HG03354 (cell line): Measurements from ENCODE around the gene KRT13.

Experiments used
- ATAC-seq: cut with Tn5 transposase; IDR thresholded peaks from one replicate; pipeline ENCODE4 v1.9.1; 2021; ENCODE audit warnings: mild to moderate bottlenecking; ENCODE audit not compliant: unreplicated experiment, poor library complexity, severe bottlenecking

Gene KRT13

GRCh38 chr17:41538565-41538991, 33.2 kb upstream of the KRT13 start:
- no peak for ATAC-seq

DNA sequence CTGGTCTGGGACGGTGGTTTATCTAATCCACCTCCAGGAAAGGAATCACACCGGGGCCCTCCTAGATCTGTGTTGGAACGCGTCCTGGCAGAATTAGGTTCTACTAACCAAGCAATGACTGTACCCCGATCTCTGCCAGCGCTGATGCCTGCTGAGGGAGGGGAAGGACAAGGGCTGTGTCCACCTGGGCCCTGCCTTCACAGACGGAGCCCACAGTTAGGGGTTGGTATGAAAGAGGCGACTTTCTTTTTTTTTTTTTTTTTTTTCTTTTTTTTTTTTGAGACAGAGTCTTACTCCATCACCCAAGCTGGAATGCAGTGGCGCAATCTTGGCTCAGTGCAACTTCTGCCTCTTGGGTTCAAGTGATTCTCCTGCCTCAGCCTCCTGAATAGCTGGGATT, 32.6 kb upstream of the KRT13 start:
- ATAC-seq: no peak

- no peak for ATAC-seq
Observed at GRCh38 chr17:41537614-41537954, 32.2 kb upstream of the KRT13 start.

GRCh38 chr17:41536741-41537613, 31.6 kb upstream of the KRT13 start:
- ATAC-seq: no peak

GRCh38 chr17:41535764-41536481, 30.5 kb upstream of the KRT13 start:
- ATAC-seq: no peak

- no peak for ATAC-seq
Observed at GRCh38 chr17:41534899-41535546, 29.6 kb upstream of the KRT13 start.

GRCh38 chr17:41533613-41534012, 28.2 kb upstream of the KRT13 start:
- ATAC-seq: no peak

DNA sequence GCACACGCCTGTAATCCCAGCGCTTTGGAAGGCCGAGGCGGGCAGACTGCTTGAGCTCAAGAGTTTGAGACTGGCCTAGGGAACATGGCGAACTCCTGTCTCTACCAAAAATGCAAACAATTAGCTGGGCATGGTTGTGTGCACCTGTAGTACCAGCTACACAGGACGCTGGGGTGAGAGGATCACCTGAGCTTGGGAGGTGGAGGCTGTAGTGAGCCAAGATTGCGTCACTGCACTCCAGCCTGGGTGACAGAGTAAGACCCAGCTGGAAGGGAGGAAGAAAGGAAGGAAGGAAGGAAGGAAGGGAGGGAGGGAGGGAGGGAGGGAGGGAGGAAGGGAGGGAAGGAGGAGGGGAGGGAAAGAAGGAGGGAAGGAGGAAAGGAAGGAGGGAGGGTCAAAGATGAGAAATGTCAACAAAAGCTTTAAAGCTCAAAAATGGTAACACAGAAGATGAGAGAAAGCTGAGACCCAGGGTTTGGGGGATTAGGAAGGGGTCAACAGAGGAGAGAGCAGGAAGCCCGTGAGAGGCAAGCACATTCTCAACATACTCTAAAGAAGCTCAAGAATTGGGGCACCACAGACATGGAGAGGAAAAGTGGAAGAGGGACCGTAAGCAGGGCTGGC, 27.6 kb upstream of the KRT13 start:
- ATAC-seq: no peak

GRCh38 chr17:41531993-41532392, 26.6 kb upstream of the KRT13 start:
- no peak for ATAC-seq

- ATAC-seq: no peak
Observed at GRCh38 chr17:41530062-41531048, 24.9 kb upstream of the KRT13 start.

DNA sequence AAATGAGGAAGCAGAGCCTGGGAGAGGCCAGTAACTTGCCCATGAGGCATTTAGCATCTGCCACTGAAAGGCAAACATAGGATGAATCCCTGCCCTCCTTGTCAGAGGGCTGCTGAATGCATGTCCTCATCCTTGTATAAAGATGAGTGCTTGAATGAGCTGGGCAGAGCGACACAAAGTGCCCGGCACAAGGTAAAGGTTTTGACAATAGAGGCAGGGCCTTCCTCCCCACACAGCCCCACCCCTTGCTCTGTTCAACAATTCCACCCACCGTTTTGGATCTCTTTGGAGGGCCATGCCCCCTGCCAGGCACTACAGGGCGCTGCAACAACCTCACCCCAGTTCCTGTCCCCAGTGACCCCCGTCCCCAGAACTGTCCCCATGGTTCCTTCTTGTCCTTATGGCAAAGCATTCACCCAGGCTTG, 24.1 kb upstream of the KRT13 start:
- ATAC-seq: no peak

DNA sequence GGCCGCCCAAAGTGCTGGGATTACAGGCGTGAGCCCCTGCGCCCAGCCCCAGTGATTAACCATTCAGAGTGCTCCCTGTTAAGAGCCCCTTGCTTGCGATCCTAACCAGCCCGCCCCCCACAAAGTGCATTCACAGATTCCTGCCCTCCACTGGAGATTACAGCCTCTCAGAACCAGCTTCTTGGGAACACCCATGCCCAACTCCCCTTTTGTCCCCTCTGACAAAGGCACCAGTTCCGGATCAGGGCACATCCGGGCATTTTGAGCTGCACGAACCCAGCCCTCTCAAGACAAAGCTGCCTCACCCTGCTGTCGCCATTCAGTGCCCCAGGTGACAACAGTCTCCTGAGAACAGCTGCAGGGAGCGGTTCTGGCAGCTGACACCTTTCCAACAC, 23.5 kb upstream of the KRT13 start:
- no peak for ATAC-seq

DNA sequence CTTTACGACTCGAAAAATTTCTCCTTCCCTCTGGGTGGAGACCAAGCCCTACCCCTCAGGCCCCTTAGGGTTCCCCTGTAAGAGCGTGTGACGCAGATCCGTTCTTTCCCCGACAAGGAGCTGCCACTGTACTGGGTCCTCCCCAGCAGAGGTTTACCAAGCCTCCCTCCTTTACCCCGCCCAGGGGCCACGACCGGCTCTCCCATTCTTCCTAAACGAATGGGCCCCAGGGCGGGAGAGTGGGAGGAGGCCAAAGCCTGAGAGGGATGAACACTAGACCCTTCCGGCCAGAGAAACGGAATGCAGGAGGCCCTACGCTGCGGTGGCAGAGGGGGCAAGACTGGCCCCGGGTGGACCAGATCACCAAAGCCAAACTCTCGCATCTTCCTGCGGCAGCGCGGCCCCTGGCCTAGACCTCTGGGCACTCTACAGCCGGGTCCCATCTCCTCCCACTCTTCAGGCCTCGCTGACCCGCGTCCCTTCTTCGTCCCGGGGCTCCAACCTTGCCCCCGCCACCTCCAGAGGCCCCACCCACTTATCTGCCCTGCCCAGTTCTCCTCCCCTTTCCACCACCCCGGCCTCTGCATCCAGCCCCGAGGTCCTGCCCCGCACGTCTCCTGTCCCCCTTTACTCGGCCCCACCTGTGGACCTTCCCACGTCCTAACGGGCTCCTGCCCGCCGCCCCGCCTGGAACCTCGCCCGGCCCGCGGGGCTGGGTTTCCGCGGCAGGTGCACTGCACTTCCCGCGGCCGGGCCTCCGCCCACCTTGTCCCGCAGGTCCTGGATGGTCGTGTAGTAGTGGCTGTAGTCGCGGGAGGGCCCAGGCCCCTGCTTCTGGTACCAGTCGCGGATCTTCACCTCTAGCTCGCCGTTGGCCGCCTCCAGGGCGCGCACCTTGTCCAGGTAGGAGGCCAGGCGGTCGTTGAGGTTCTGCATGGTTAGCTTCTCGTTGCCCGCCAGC, 21.9 kb upstream of the KRT13 start:
- ATAC-seq: no peak

- ATAC-seq: no peak
Observed at GRCh38 chr17:41524261-41524660, 18.8 kb upstream of the KRT13 start.

DNA sequence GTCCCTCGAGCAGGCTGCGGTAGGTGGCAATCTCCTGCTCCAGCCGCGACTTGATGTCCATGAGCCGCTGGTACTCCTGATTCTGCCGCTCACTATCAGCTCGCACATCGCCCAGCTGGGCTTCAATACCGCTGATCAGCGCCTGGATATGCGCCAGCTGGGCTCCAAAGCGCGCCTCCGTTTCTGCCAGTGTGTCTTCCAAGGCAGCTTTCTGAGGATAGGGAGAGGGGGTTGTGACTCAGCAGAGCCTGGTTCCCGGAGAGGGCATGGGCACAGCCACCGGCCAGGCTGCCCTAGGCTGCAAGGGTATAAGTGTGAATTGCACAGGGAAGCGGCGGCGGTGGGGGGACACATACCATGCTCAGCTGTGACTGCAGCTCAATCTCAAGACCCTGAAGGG, 18.4 kb upstream of the KRT13 start:
- no peak for ATAC-seq

DNA sequence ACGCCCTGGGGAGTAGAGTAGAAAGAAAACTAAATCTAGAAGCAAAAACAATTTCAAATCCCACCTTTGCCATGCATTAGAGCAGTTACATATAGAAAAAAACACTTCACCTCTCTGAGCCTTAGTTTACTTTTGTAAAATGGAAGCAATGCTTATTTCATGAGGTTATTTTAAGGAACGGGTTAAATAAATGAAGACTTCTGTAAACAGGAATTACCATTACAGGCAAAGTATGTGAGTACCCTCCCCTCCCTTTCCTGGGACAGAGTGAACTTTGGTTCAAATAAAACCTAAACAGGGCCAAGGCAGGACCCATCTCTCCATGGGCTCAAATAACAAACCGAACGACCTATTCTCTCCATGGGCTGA, 17.8 kb upstream of the KRT13 start:
- ATAC-seq: no peak

GRCh38 chr17:41522301-41523224, 17.2 kb upstream of the KRT13 start:
- ATAC-seq: no peak
